Measurements from ENCODE around the gene TMEM33.
"Not testable (repeated sequence)": the region's sequence is repeated elsewhere in the genome, so short reads cannot be mapped to it uniquely, and the experiment has no call there.

TMEM33 gene, protein sequence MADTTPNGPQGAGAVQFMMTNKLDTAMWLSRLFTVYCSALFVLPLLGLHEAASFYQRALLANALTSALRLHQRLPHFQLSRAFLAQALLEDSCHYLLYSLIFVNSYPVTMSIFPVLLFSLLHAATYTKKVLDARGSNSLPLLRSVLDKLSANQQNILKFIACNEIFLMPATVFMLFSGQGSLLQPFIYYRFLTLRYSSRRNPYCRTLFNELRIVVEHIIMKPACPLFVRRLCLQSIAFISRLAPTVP

DNA sequence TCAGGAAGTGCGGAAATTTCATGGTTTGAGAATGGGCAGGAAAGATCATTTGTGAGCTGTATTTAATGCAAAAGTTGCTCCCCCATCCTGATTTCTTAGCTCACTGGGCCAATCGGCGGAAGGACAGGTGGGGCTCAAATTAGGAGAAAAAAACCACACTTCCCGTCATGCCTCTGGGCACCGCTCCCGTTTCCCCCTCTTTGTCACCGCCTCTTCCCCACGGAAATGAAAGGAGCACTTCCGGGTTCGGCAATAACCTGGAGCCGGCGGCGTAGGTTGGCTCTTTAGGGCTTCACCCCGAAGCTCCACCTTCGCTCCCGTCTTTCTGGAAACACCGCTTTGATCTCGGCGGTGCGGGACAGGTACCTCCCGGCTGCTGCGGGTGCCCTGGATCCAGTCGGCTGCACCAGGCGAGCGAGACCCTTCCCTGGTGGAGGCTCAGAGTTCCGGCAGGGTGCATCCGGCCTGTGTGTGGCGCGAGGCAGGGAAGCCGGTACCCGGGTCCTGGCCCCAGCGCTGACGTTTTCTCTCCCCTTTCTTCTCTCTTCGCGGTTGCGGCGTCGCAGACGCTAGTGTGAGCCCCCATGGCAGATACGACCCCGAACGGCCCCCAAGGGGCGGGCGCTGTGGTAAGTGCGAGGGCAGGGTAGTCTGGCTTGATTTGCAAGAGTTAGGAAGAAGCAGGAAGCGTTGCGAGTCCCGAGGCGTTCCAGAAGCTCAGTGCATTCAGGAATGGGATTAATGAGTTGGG is at the start of gene TMEM33:
Gene TMEM33 (plus strand): TSS at position 529 of the 751 bp plus-strand sequence. CDS start 56 bp downstream, at position 585.
- peak; percentile 94 for DNase-seq

DNA sequence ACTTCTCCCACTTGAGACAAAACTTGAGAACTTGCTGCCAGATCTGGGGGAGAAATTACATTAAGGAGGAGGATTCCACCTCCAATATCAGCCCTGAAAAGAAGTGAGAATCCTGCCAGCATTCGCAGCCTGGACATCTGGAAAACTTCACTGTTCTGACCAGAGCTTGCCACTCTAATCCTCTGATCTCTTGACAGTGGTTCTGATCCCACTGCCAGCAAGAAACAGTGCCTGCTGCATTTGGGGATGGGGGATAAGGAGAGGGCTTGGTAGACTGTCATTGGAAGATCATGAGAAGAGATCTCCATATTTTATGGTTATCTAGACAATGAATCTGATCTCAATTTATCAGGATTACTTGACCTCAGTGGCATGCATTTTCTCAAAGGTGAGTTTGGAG is 49.8 kb upstream of the TMEM33 start:
- peak; percentile 62 for DNase-seq

DNA sequence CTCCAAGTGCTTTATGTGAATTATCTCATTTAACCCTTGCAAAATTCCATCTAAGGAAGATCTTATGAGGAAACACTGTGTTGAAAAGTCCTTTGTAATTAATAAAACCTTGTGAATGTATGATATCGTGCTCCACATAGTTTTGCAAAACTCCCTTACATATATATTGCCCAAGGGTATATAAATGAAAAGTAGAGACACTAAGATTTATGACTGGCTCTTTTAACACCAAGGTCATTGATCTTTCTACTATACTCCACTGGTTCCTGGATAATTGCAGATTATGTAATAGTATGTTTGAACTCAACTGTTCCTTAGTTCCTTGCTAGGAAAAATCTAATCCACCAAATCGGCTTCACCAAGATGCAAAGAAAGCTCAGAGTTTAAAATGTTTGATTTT is 48.0 kb upstream of the TMEM33 start:
- DNase-seq = no peak

DNA sequence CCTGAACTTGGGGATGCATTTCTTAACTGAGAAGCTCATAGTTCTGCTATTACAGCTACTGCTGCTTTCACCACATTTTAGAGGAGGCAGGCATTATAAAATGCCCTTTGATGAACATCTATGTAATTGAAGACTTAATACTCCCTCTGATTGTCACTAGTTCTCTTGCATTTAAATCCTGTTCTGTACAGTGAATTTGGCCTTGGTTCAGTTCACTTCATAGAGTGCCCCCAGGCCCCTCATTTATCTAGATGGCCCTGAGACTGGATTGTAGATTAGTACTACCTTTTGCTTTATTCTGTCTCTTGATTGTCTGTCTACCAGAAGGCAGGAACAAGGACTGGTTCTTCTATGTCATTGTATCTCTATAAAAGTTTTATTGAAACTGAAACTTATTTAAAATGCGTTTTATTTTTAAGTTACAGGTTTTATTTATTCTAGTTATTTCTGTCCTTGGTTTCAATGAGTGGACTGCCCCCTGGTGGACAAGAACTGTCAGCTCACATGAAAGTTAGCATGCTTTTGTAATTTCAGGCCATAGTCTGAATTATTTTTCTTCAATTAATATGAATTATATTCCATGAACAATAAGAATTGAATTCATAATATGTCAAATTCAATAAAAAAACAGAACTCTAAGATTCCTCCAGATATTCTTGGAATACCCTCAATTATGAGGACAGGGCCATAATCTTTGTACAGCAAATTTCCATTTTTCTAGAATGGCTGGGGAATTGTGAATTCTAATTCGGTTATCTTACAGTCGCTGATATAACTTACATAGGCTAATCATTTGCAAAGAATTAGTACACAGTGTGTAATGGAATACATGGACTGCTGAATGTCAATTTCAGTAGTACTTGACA is 47.2 kb upstream of the TMEM33 start:
- peak; percentile 64 for DNase-seq

DNA sequence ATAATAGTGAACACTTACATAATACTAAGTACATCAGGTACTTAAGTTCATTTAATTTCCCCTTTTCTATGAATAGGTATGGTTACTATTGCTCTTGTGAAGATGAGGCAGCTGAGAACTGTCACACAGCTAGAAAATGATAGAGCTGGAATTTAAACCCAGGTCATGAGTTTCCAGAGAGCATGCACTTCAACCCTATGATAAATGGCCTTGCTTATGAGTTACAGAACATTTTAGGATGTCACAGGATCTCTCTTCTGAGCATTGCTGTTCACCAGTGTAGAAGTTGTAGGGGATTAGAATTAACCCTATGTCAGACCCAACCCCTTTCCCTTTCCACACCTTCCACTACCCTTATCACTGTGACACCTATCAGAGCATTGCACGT is 46.5 kb upstream of the TMEM33 start:
- no peak for DNase-seq

DNA sequence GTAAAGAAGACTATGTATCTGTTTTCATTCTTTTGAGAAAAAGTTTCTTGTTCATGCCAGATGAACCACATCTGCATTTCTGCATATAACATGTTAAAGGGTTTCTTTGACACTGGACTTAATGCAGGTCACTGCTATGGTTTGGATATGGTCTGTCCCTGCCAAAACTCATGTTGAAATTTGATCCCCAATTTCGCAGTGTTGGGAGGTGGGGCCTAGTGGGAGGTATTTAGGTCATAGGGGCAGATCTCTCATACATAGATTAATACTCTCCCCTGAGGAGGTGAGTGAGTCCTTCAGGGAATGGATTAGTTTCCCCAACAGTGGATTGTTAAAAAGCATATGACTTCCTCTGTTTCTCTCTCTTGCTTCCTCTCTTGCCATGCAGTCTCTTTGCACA is 45.9 kb upstream of the TMEM33 start:
- peak; percentile 27 for DNase-seq

DNA sequence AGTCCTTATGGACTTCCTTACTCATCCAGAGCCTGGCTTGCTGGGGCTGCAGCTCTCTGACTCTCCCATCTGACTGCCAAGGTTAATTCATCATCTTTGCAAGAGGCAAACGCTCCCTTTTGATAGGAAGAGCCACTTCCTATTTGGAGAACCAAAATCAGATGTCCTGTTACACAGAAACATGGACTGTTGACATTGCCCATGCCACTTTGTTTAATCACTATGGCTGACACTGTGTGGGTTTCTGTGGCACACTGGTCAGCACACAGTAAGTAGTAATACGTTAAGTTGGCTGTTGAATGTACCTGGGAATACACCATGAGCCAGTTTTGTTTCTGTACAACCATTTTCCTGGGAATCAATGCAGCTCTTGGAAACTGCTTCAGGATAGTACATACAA is 45.1 kb upstream of the TMEM33 start:
- DNase-seq = no peak

DNA sequence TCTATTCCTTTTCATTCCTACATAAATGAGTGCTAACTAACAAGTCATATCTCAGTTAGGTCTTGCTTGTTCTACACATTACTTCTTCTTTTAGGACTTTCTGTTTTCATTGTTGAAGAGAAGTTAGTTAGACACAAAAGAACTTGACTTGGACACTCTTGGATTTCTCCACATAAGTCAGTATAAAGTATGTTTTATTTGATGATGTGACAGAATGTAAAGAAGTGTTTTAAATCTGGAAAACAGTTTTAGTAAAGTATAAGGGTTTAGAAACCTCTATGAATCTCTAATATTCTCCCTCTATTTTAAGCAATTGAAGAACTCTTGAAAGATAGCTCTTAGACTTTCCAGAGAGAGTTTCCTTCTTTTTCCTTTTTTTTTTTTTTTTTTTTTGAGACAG is 38.6 kb upstream of the TMEM33 start:
- no peak for DNase-seq

DNA sequence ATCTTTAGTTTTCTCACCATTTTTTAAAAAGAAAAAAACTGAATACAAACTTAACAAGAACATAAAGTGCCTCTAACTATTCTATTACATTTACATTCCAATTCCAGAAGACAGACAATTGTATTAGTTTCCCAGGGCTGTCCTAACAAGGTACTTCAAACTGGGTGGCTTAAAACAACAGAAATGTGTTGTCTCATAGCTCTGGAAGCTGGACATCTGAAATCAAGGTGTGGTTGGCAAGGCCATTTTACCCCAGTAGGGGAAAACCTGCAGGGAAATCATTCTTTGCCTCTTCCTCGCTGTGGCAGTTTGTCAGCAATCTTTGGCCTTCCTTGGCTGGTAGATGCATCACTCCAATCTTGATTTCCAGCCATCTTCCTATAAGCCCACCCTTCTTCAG is 37.5 kb upstream of the TMEM33 start:
- DNase-seq = no peak

DNA sequence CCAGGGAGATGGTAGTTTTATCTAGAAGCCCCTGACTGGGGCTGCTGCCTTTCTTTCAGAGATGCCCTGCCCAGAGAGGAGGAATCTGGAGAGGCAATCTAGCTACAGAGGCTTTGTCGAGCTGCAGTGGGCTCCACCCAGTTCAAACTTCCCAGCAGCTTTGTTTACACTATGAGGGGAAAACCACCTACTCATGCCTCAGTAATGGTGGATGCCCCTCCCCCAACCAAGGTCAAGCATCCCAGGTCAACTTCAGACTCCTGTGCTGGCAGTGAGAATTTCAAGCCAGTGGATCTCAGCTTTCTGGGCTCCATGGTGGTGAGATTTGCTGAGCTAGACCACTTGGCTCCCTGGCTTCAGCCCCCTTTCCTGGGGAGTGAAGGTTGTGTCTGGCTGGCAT is 26.1 kb upstream of the TMEM33 start:
- not testable (repeated sequence) for DNase-seq

DNA sequence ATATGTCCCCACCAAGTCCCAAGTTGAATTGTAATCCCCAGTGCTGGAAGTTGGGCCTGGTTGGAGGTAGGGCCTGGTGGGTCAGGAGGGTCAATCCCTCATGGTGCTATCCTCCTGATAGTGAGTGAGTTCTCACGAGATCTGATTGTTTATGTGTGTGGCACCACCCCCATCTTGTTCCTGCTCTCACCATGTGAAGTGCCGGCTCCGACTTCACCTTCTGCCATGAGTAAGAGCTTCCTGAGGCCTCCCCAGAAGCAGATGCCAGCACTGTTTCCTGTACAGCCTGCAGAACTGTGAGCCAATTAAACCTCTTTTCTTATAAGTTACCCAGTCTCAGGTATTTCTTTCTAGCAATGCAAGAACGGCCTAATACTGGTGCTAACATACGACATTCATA is 22.7 kb upstream of the TMEM33 start:
- DNase-seq = no peak

DNA sequence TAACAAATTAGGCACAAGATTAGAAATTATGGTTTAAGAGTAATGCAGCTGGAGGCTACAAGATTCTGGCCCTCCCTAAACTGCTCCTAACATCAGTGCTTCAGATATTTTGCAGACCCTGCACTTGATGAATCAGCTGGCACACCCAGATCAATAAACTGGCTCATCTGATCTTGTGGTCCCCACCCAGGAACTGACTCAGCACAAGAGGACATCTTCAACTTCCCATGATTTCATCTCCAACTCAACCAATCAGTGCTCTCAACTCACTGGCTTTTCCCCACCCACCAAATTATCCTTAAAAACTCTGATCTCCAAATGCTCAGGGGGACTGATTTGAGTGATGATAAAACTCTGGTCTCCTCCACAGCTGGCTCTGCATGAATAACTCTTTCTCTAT is 21.7 kb upstream of the TMEM33 start:
- DNase-seq = no peak

DNA sequence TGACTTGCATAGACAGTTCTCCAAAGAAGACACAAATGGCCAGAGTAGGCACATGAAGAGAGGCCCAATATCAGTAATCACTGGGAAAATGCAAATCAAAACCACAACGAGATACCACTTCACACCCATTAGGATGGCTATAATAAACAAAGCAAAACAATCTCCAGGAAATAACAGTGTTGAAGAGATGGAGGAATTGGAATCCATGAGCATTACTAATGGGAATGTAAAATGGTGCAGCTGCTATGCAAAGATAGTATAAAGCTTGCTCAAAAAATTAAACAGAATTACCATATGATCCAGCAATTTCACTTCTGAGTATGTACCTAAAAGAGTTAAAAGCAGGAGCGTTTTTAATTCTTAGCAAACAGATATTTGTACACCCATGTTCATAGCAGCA is 17.0 kb upstream of the TMEM33 start:
- no peak for DNase-seq

DNA sequence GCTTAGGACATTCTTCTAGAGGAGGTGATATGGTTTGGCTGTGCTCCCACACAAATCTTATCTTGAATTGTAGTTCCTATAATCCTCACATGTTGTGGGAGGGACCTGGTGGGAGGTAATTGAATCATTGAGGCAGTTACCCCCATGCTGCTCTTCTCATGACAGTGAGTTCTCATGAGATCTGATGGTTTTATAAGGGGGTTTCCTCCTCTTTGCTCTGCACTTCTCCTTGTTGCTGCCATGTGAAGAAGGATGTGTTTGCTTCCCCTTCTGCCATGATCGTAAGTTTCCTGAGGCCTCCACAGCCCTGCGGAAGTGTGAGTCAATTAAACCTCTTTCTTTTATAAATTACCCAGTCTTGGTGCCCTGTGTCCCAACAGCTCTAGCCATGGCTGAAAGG is 14.8 kb upstream of the TMEM33 start:
- not testable (repeated sequence) for DNase-seq

DNA sequence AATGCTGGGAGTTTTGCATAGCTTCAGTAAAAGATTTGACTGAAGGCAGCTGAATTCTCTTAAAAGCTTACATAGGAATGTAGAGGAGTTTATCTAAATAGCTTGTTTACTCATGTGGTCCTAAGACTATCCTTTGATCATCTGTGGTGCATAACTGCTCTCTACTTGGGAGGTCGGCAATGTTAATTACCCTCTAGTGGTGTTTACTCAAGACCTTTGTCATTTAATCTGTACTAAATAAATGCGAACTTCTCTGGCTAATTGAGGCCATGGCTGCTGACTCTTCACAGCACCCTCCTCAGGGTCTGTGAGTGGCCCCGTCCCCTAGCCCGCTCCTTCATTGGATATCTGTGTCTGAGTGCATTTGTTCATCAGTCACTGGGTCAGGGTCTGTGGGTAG is 13.8 kb upstream of the TMEM33 start:
- DNase-seq = no peak

DNA sequence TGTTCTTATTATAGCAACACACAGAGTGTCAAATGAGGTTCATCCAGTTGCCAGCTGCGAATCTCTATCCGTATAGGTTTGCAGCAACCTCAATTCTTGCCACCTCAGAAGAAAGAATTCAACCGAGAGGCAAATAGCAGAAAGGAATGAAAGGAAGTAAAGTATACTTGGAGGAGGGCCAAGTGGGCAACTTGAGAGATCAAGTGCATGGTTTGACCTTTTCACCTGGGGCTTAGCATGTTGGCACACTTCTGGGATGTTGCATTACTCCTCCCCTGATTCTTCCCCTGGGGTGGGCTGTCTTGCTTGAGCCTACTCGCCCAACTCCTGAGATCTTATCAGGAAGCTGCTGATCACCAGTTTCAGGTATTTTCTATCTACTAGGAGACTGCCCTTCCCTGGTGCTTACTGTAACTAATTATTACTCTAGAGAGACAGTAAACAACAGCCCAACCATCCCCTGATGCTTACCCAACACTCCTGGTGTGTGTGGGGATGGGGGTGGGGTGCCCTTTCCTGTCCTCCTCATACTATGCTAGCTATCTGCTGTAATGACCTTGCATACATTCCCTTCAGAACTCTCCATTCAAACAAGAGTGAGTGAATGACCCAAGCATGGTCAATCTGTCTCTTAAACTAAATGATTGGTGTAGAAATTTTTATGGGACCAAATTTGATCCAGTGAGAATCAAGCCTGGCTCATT is 7.3 kb upstream of the TMEM33 start:
- DNase-seq = no peak

DNA sequence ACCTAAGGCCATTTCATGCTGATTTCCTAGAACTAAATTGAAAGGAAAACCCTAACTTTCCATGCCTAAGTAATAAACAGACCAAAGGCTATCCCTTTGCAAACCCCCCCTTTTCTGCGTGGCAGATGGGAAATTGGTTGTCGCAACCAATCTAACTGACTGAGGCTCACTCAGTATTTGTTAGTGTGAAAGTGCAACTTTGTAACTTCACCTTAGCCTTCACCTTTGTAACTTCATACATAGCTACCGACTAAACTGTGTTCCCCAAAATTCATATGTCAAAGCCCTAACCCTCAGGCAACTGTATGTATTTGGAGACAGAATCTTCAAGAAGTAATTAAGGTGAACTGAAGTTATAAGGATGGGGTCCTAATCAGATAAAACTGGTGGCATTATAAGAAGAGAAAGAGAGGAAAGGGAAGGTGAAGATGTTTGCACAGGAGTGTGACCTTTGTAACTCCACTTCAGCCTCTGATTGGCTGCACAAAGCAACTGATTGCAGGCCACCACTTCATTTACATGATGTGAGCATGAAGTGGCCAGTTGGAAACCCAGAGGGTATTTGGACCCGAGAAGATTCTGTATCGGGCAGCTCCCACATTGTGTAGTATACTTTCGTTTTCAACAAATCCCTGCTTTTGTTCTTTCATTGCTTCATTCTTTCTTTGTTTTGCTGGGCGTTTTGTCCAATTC is 4.9 kb upstream of the TMEM33 start:
- no peak for DNase-seq

DNA sequence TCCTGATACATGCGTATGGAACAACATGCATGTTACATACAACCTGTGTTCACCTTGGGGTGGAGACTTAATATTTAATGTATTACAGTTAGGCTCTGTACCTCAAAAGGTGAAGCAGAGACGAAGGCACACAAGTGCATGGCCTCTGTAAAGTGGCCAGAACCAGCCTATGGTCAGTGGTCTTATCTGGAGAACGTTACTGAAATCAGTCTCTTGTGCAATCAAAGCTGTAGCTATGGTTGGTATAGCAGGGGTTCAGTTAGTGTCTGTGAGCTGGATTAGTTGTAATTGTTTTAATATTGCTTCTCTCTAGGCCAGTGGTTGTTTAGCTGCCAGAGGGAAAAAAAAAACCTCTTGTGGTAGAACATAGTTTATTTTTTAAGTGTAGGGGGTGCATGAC is 2.2 kb upstream of the TMEM33 start:
- DNase-seq = no peak

DNA sequence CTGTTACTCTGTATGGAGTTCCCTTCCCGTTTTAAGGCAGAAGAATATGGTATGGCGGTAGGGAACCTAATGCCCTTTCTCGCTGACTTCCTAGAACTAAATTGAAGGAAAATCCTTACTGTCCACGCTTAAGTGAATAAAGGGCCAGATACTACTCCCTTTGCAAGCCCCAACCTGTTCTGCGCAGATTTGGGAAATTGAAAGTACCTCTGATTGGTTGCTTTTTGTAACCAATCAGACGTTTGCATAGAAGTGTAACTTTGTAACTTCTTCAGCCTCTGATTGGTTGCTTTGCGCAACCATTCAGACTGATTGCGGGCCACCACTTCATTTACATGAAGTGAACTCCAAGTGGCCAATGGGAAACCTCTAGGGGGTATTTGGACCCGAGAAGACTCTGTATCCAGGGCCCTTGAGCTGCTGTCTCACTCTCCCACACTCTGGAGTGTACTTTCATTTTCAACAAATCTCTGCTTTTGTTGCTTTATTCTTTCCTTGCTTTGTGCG is 1.2 kb upstream of the TMEM33 start:
- DNase-seq = peak; percentile 4

DNA sequence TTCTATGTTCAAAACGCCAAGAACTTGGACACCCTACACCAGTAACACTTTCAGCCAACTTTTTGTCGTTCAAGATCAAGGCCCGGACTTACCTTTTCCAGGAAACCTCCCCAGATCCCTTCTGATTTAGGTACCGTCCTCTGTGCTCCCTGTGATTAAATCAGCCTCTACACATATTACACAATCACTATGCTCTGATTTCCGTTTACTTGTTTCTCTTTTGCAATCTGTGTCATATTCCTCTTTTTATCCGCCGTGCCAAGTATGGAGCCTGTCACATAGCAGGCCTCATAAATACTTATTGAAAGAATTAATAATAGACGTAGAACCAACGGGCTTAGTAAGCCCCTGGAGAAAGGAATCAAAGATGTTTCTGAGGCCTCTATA is 722 bp upstream of the TMEM33 start:
- DNase-seq = no peak

DNA sequence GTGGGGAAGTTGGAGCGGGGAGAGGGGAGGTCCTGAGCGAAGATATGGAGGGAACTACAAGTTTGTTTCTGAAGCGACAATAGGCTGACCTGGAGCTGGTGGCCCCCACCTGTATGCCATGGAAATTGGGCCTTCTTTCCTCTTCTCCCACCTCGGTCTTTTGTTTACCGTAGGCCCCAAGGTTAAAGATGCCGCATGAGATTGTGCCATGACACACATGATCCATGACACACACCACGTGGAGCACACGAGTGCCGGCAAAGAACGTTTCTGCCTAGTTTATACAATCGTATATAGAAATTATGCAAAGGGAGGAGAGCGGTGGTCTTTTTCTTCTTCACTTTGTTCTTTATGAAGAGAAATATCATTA is 408 bp downstream of the TMEM33 start:
- DNase-seq = no peak

DNA sequence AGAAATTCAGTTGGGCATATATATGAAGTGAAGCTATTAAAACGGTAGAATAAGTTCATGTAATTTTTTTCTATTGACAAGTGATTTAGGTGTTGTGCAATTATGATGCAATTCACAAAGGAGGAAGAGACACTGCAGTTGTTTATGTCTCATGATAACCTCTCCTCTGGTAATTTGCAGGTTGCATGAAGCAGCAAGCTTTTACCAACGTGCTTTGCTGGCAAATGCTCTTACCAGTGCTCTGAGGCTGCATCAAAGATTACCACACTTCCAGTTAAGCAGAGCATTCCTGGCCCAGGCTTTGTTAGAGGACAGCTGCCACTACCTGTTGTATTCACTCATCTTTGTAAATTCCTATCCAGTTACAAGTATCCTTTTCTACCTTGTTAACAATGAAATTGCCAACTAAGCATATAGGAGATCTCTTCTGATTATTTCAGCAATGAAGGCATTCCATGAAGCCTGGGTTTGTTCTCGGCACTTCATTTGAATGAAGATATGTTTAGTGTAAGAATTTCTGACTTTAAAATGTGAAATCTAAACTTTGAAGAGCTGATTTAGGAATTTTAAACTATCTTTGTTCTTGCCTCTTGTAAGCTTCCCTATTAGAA is 3.9 kb downstream of the TMEM33 start:
- peak; percentile 3 for DNase-seq
